Natural killer cell (primary cell): Measurements from ENCODE around the gene SH3BP5. TPM values are rescaled to one million over a fixed set of nuclear protein-coding genes. Genes with fewer than 3 reads are reported as not detected.

Experiments used
- ATAC-seq, 3 donors: fragments of 150-1000 bp in 2 of 3; fragments of 200-7000 bp in 1 of 3; cut with Tn5 transposase; 1 replicate in 1 of 3; 2 replicates in 2 of 3; pipeline ENCODE4 v1.10.0; 2021; ENCODE audit warnings: mild to moderate bottlenecking in 2 of 3, moderate library complexity in 2 of 3
- DNase-seq, 2 donors: peaks; one replicate each; pipeline versions ENCODE4 v3.0.0 to v3.0.0-alpha.2; 2013 to 2021; ENCODE audit warnings: mixed read lengths in 1 of 2
- H3K27ac ChIP-seq: one replicate; pipeline ENCODE4 v1.5.1; 2013; ENCODE audit warnings: mild to moderate bottlenecking, low read length
- H3K27me3 ChIP-seq: one replicate; pipeline ENCODE4 v1.6.1; 2013; ENCODE audit warnings: low read length; ENCODE audit not compliant: control insufficient read depth, insufficient read depth
- H3K36me3 ChIP-seq: one replicate; pipeline ENCODE4 v1.6.1; 2013; ENCODE audit warnings: low read length; ENCODE audit not compliant: control insufficient read depth, insufficient read depth
- H3K4me1 ChIP-seq: one replicate; pipeline ENCODE4 v1.6.1; 2013; ENCODE audit warnings: low read length; ENCODE audit not compliant: control insufficient read depth, insufficient read depth
- H3K4me3 ChIP-seq: one replicate; pipeline ENCODE4 v1.5.1; 2013; ENCODE audit warnings: low read length
- H3K9me3 ChIP-seq: one replicate; pipeline ENCODE4 v1.6.1; 2013; ENCODE audit warnings: low read length; ENCODE audit not compliant: control insufficient read depth, insufficient read depth
- H3K27ac Mint-ChIP-seq, 2 donors: one replicate each; pipeline ENCODE4 v1.8.0; 2022; ENCODE audit warnings: mild to moderate bottlenecking in 2 of 2, mixed read lengths in 2 of 2, moderate library complexity in 1 of 2
- H3K27me3 Mint-ChIP-seq, 2 donors: one replicate each; pipeline ENCODE4 v1.8.0; 2022; ENCODE audit warnings: low read depth in 2 of 2, mixed read lengths in 2 of 2
- H3K36me3 Mint-ChIP-seq: one replicate; pipeline ENCODE4 v1.8.0; 2022; ENCODE audit warnings: mixed read lengths
- H3K4me1 Mint-ChIP-seq, 2 donors: one replicate each; pipeline ENCODE4 v1.8.0; 2022; ENCODE audit warnings: mixed read lengths in 2 of 2
- H3K4me3 Mint-ChIP-seq: one replicate; pipeline ENCODE4 v1.8.0; 2022; ENCODE audit warnings: mild to moderate bottlenecking, moderate library complexity, mixed read lengths
- H3K9me3 Mint-ChIP-seq, 2 donors: one replicate each; pipeline ENCODE4 v1.8.0; 2022; ENCODE audit warnings: mixed read lengths in 2 of 2
- CTCF ChIP-seq: fragments of 200-600 bp; IDR thresholded peaks from one replicate; pipeline ENCODE4 v1.8.0; 2022; ENCODE audit warnings: antibody characterized with exemption
- WGBS: methylation state at CpG from one replicate; pipeline ENCODE4 v1.1.7; 2013; ENCODE audit warnings: missing lambda C conversion rate; ENCODE audit not compliant: insufficient coverage; 5-methylcytosine and 5-hydroxymethylcytosine counted together
- intact Hi-C: fragments of 100-400 bp; cut with micrococcal nuclease; formaldehyde crosslinking; loops from one replicate; pipeline ENCODE4 v1.14.2; 2022
- total RNA-seq, 4 donors: library from RNA; stranded (reverse); fragments of 120-200 nt in 1 of 4; gene quantifications; one replicate each; pipeline versions ENCODE4 v1.2.3 to v1.2.4, GENCODE V29; 2013 to 2022

SH3BP5 gene
- total RNA-seq, 3 donors from 2014 or later (not counting 1 experiment from before 2014, with no cell fraction given), result 89.4 to 129 (median 91.0) TPM

DNA sequence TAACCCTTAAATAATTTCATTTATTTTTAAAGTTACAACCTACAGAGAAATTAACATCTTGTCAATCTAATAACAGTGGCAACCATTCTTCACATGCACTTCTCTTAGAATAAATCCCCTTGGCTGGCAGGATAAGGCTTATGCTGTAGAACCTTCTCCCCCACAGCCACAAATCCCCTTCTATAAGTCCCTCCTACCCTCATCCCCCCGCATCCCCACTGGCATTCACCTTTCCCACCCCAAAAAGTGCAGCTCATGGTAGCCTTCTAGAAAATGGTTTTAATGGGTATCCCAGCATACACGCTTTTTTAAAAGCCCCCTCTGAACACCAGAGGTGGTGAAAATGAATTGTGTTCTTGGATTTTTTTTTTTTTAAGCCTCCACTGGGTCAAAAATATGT, 77.2 kb downstream of the SH3BP5 start:
- Mint-ChIP-seq H3K27ac (peak overlapping the region; percentile 69 to 74), H3K36me3 (peaks cover 42% of the 10 kb centered on the region), H3K4me3 (no peak overlapping the region), H3K9me3 (no peaks in the 10 kb centered on the region), H3K27me3 (no peaks in the 10 kb centered on the region), H3K4me1 (peaks cover 40 to 45% of the 10 kb centered on the region in 2 donors)
- no peak for TF ChIP-seq CTCF
- H3K27me3 ChIP-seq, result no peaks in the 10 kb centered on the region
- WGBS, result 100% methylated on average over 1 of the region's 2 CpGs
- H3K9me3 ChIP-seq, result no peaks in the 10 kb centered on the region
- H3K4me3 ChIP-seq, result no peak overlapping the region
- no peaks in the 10 kb centered on the region for H3K4me1 ChIP-seq
- DNase-seq (no peak), ATAC-seq (no peak)
- peaks cover 93% of the 10 kb centered on the region for H3K36me3 ChIP-seq
- intact Hi-C loops, result no loop called here
- H3K27ac ChIP-seq, result no peak overlapping the region

GRCh38 chr3:15253023-15253697, 79.2 kb downstream of the SH3BP5 start:
- Histone ChIP-seq H3K4me3 (no peak overlapping the region), H3K36me3 (peaks cover 87% of the 10 kb centered on the region), H3K27ac (no peak overlapping the region), H3K27me3 (no peaks in the 10 kb centered on the region), H3K4me1 (no peaks in the 10 kb centered on the region), H3K9me3 (no peaks in the 10 kb centered on the region)
- Mint-ChIP-seq H3K4me1 (peaks cover 24 to 28% of the 10 kb centered on the region in 2 donors), H3K36me3 (peaks cover 27% of the 10 kb centered on the region), H3K27me3 (no peaks in the 10 kb centered on the region), H3K9me3 (no peaks in the 10 kb centered on the region), H3K4me3 (no peak overlapping the region), H3K27ac (peak overlapping the region; percentile 69 to 74)
- no peak for TF ChIP-seq CTCF
- 89% methylated on average over 7 of the region's 7 CpGs for WGBS
- DNase-seq (no peak), ATAC-seq (no peak)
- intact Hi-C loops, result no loop called here

DNA sequence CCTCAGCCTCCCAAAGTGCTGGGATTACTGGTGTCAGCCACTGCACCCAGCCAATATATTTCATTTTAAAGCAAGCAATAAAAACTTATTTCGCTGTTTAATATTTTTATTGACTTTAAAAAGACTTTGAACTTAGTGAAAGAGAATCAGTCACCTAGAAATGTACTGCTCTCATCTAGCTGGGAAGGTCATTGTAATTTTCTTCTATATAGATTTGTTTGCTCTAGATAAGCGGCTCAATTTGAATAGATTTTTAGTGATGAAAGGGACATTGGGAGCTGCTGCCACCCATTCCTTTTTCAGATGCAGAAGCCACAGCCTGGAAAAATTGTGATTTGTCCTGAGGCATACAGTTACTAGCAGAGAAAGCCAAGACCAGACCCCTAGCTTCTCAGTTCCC, 86.2 kb downstream of the SH3BP5 start:
- peaks cover 70% of the 10 kb centered on the region for H3K36me3 ChIP-seq
- H3K9me3 ChIP-seq, result no peaks in the 10 kb centered on the region
- no peak overlapping the region for H3K4me3 ChIP-seq
- Mint-ChIP-seq H3K4me1 (peaks cover 12 to 19% of the 10 kb centered on the region in 2 donors), H3K36me3 (peaks cover 18% of the 10 kb centered on the region), H3K4me3 (no peak overlapping the region), H3K27me3 (no peaks in the 10 kb centered on the region), H3K27ac (peak overlapping the region; percentile 13 to 57), H3K9me3 (no peaks in the 10 kb centered on the region)
- H3K27me3 ChIP-seq, result no peaks in the 10 kb centered on the region
- intact Hi-C loops, result no loop called here
- ATAC-seq, result no peak
- DNase-seq, result no peak
- TF ChIP-seq CTCF, result no peak
- no peak overlapping the region for H3K27ac ChIP-seq
- no peaks in the 10 kb centered on the region for H3K4me1 ChIP-seq
- 100% methylated on average over 1 of the region's 2 CpGs for WGBS
